Adrenal gland (tissue), 12 donors: ENCODE results near the gene CDH4. TPM values are rescaled to one million over a fixed set of nuclear protein-coding genes. Genes with fewer than 3 reads are reported as not detected.

Experiments
- DNase-seq, 7 donors: peaks; one replicate each; pipeline ENCODE4 v3.0.0-alpha.2; 2019 to 2020
- H3K27ac ChIP-seq, 5 donors: fragments of 200-600 bp; sonication (generic) in 4 of 5; 1 replicate in 3 of 5; 2 replicates in 2 of 5; pipeline versions ENCODE4 v1.5.1 to v1.8.0; 2016 to 2020; ENCODE audit warnings: mild to moderate bottlenecking in 1 of 5
- H3K27me3 ChIP-seq: fragments of 200-600 bp; 2 replicates; pipeline ENCODE4 v1.8.0; 2021
- H3K36me3 ChIP-seq, 2 donors: fragments of 200-600 bp; replicated peaks in 1 of 2; 1 replicate in 1 of 2; 2 replicates in 1 of 2; pipeline versions ENCODE4 v1.5.1 to v1.8.0; 2018 to 2022
- H3K4me1 ChIP-seq, 2 donors: fragments of 200-600 bp; replicated peaks in 1 of 2; 1 replicate in 1 of 2; 2 replicates in 1 of 2; pipeline versions ENCODE4 v1.5.1 to v1.8.0; 2018 to 2021
- H3K4me3 ChIP-seq, 4 donors: fragments of 200-600 bp; sonication (generic) in 3 of 4; one replicate each; pipeline ENCODE4 v1.5.1; 2016 to 2018
- H3K9me3 ChIP-seq, 3 donors: fragments of 200-600 bp; sonication (generic) in 1 of 3; replicated peaks in 1 of 3; 1 replicate in 2 of 3; 2 replicates in 1 of 3; pipeline versions ENCODE4 v1.5.1 to v1.8.0; 2016 to 2021
- POLR2A ChIP-seq, 2 donors: fragments of 450-650 bp; IDR thresholded peaks; one replicate each; pipeline ENCODE4 v1.6.1; 2017; ENCODE audit warnings: antibody characterized with exemption in 2 of 2, mild to moderate bottlenecking in 2 of 2, moderate library complexity in 1 of 2
- WGBS, 4 donors: extraction: QIAGEN DNeasy Blood & Tissue Kit in 2 of 4; methylation state at CpG; one replicate each; pipeline versions ENCODE4 v1.1.5 to v1.1.7; 2013 to 2017; 5-methylcytosine and 5-hydroxymethylcytosine counted together
- intact Hi-C, 2 donors: fragments of 100-400 bp; cut with DNase I; formaldehyde crosslinking; loops; one replicate each; pipeline versions ENCODE4 v1.14.1 to v1.15.0; 2022 to 2023
- polyA plus RNA-seq, 3 donors: library from polyadenylated mRNA; stranded (reverse); fragments of 200-250 nt in 2 of 3; fragments of 350-450 nt in 1 of 3; fragmentation: Illumina TruSeq in 1 of 3; extraction: RNeasy Lipid Tissue Mini Kit (QIAGEN cat#74804) in 1 of 3; gene quantifications; one replicate each; pipeline ENCODE4 v1.2.3, GENCODE V29; 2013 to 2014
- total RNA-seq, 9 donors: library from RNA; depleted of rRNA in 4 of 9; stranded (reverse); fragments of >200 nt in 4 of 9; fragments of 120-200 nt in 1 of 9; fragmentation: NEBNext Ultra II Directional in 1 of 9; extraction: Animal tissue kit (Norgen Biotek cat#: 25700) in 1 of 9; gene quantifications; one replicate each; pipeline versions ENCODE4 v1.1.0 to v1.2.4, GENCODE V29; 2013 to 2023
- TF ChIP-seq, protein P1 (sequence below), 6 experiments: fragments of 450-650 bp in 4 of 6; fragments of 200-600 bp in 2 of 6; sonication (generic) in 1 of 6; IDR thresholded peaks; 1 replicate in 5 of 6; 2 replicates in 1 of 6; pipeline versions ENCODE4 v1.5.1 to v1.8.0; 2016 to 2021; ENCODE audit warnings: antibody characterized with exemption in 6 of 6, mild to moderate bottlenecking in 2 of 6, moderate library complexity in 1 of 6
- donor health status: healthy with polysubstance abuse.
- donor health status: Bipolar disorder and iron deficiency.
- donor health status: DM: yes; HTN: yes; CAD: no.
- donor health status: DM: no; HTN: no; CAD: no.
- donor health status: DM: no; HTN: no; CAD: no.
- donor health status: DM: yes; HTN: yes; CAD: no.

The CDH4 gene
- total and polyA plus RNA-seq, 12 donors, result 0.08 to 0.53 (median 0.20) TPM; not detected in 3

DNA sequence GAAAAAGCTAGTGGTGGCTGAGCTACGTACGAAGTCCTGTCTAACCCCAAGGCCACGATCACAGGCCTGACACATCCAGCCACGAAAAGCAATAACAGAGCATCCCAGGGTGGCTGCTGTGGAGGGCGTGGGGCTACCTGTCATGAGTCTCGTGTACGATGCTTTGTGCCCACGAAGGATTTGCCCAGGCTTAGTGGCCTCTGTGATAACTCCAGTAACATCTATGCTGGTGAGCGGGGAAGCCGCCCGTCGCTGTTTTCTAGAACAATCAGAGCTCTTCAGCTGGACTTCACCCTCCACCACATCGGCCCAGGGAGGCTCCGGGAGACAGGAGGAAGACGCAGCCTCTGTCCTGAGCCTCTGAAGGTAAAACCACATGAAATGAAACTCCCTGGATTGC lies 563.1 kb downstream of the CDH4 start:
- Histone ChIP-seq H3K27me3 (no peaks in the 10 kb centered on the region), H3K4me1 (no peaks in the 10 kb centered on the region), H3K27ac (no peak overlapping the region), H3K9me3 (no peaks in the 10 kb centered on the region), H3K36me3 (no peaks in the 10 kb centered on the region), H3K4me3 (no peak overlapping the region)
- TF ChIP-seq, protein P1, sequence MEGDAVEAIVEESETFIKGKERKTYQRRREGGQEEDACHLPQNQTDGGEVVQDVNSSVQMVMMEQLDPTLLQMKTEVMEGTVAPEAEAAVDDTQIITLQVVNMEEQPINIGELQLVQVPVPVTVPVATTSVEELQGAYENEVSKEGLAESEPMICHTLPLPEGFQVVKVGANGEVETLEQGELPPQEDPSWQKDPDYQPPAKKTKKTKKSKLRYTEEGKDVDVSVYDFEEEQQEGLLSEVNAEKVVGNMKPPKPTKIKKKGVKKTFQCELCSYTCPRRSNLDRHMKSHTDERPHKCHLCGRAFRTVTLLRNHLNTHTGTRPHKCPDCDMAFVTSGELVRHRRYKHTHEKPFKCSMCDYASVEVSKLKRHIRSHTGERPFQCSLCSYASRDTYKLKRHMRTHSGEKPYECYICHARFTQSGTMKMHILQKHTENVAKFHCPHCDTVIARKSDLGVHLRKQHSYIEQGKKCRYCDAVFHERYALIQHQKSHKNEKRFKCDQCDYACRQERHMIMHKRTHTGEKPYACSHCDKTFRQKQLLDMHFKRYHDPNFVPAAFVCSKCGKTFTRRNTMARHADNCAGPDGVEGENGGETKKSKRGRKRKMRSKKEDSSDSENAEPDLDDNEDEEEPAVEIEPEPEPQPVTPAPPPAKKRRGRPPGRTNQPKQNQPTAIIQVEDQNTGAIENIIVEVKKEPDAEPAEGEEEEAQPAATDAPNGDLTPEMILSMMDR (IDR thresholded peaks at IDR 0.05), result no peak
- TF ChIP-seq POLR2A (IDR thresholded peaks at IDR 0.05), result no peak
- DNase-seq, result no peak
- intact Hi-C loops, result no loop called here
- WGBS, 4 donors, result 80 to 87% (median 81%) methylated on average over 14 to 15 of the region's 15 CpGs

- intact Hi-C loops, result no loop called here
These were observed 563.6 kb downstream of the CDH4 start for GRCh38 chr20:61815678-61816077.

GRCh38 chr20:61816606-61817460 lies 564.8 kb downstream of the CDH4 start:
- H3K9me3 ChIP-seq, result no peaks in the 10 kb centered on the region
- no peaks in the 10 kb centered on the region for H3K36me3 ChIP-seq
- H3K4me3 ChIP-seq, result no peak overlapping the region
- H3K27me3 ChIP-seq, result no peaks in the 10 kb centered on the region
- TF ChIP-seq, protein P1 (IDR thresholded peaks at IDR 0.05), result no peak
- no peak for TF ChIP-seq POLR2A (IDR thresholded peaks at IDR 0.05)
- WGBS, 4 donors, result 72 to 91% (median 81%) methylated on average over 19 to 25 of the region's 25 CpGs
- intact Hi-C loops, result no loop called here
- H3K27ac ChIP-seq, result no peak overlapping the region
- H3K4me1 ChIP-seq, result no peaks in the 10 kb centered on the region
- no peak for DNase-seq

More at GRCh38 chr20:61815678-61816077, 563.6 kb downstream of the CDH4 start:
- WGBS, 4 donors, result 76 to 80% (median 79%) methylated on average over 12 of the region's 12 CpGs
- no peaks in the 10 kb centered on the region for H3K4me1 ChIP-seq
- H3K9me3 ChIP-seq, result no peaks in the 10 kb centered on the region
- H3K4me3 ChIP-seq, result no peak overlapping the region
- no peak for DNase-seq
- H3K27me3 ChIP-seq, result no peaks in the 10 kb centered on the region
- H3K27ac ChIP-seq, result no peak overlapping the region
- TF ChIP-seq, protein P1 (IDR thresholded peaks at IDR 0.05), result no peak
- TF ChIP-seq POLR2A (IDR thresholded peaks at IDR 0.05), result no peak
- H3K36me3 ChIP-seq, result no peaks in the 10 kb centered on the region

- no peaks in the 10 kb centered on the region for H3K27me3 ChIP-seq
- no peaks in the 10 kb centered on the region for H3K9me3 ChIP-seq
- H3K36me3 ChIP-seq, result no peaks in the 10 kb centered on the region
- H3K4me3 ChIP-seq, result no peak overlapping the region
- 65 to 87% (median 76%) methylated on average over 8 to 13 of the region's 13 CpGs for WGBS, 4 donors
- intact Hi-C loops, result no loop called here
- H3K4me1 ChIP-seq, result no peaks in the 10 kb centered on the region
- no peak for DNase-seq
- H3K27ac ChIP-seq, result no peak overlapping the region
- TF ChIP-seq POLR2A (IDR thresholded peaks at IDR 0.05), result no peak
- TF ChIP-seq, protein P1 (IDR thresholded peaks at IDR 0.05), result no peak
These were observed 565.5 kb downstream of the CDH4 start for GRCh38 chr20:61817575-61817974.
